Stimulated activated naive CD8-positive, alpha-beta T cell treated with anti-CD3 and anti-CD28 coated beads, Interleukin-15, Interleukin-2, amounts not matched to agents 100 ng/mL and 50 ng/mL, for 24 hours (primary cell): ENCODE measurements around the gene PKLR.
A peak's percentile ranks its signal among the peaks of the same experiment; 100 is the strongest.

Experiments
- H3K27ac Mint-ChIP-seq: one replicate; pipeline ENCODE4 v1.8.0; 2021; ENCODE audit warnings: mild to moderate bottlenecking, mixed read lengths
- H3K27me3 Mint-ChIP-seq: one replicate; pipeline ENCODE4 v1.8.0; 2021; ENCODE audit warnings: mixed read lengths
- H3K36me3 Mint-ChIP-seq: one replicate; pipeline ENCODE4 v1.8.0; 2021; ENCODE audit warnings: low read depth, mixed read lengths
- H3K4me1 Mint-ChIP-seq: one replicate; pipeline ENCODE4 v1.8.0; 2021; ENCODE audit warnings: low read depth, mixed read lengths
- H3K4me3 Mint-ChIP-seq: one replicate; pipeline ENCODE4 v1.8.0; 2021; ENCODE audit warnings: mild to moderate bottlenecking, mixed read lengths
- H3K9me3 Mint-ChIP-seq: one replicate; pipeline ENCODE4 v1.8.0; 2021; ENCODE audit warnings: mixed read lengths

The PKLR gene

GRCh38 chr1:155282488-155283091 lies 18.6 kb downstream of the PKLR start:
- Mint-ChIP-seq H3K27me3 (no peaks in the 10 kb centered on the region), H3K9me3 (no peaks in the 10 kb centered on the region), H3K27ac (no peak overlapping the region), H3K4me1 (peaks cover 9% of the 10 kb centered on the region), H3K4me3 (no peak overlapping the region), H3K36me3 (no peaks in the 10 kb centered on the region)

- Mint-ChIP-seq H3K27ac (no peak overlapping the region), H3K27me3 (no peaks in the 10 kb centered on the region), H3K4me3 (no peak overlapping the region), H3K36me3 (no peaks in the 10 kb centered on the region), H3K4me1 (peaks cover 25% of the 10 kb centered on the region), H3K9me3 (no peaks in the 10 kb centered on the region)
Observed at GRCh38 chr1:155279268-155279667, 22.0 kb downstream of the PKLR start.

GRCh38 chr1:155278689-155279160 lies 22.5 kb downstream of the PKLR start:
- Mint-ChIP-seq H3K36me3 (no peaks in the 10 kb centered on the region), H3K9me3 (no peaks in the 10 kb centered on the region), H3K27ac (no peak overlapping the region), H3K27me3 (no peaks in the 10 kb centered on the region), H3K4me1 (peaks cover 28% of the 10 kb centered on the region), H3K4me3 (peak overlapping the region; percentile 75)

- no peaks in the 10 kb centered on the region for H3K36me3 Mint-ChIP-seq
- peak overlapping the region; percentile 75 for H3K4me3 Mint-ChIP-seq
- peaks cover 29% of the 10 kb centered on the region for H3K4me1 Mint-ChIP-seq
- no peaks in the 10 kb centered on the region for H3K9me3 Mint-ChIP-seq
- H3K27ac Mint-ChIP-seq, result no peak overlapping the region
- H3K27me3 Mint-ChIP-seq, result no peaks in the 10 kb centered on the region
Observed at GRCh38 chr1:155277902-155278688, 23.1 kb downstream of the PKLR start.

DNA sequence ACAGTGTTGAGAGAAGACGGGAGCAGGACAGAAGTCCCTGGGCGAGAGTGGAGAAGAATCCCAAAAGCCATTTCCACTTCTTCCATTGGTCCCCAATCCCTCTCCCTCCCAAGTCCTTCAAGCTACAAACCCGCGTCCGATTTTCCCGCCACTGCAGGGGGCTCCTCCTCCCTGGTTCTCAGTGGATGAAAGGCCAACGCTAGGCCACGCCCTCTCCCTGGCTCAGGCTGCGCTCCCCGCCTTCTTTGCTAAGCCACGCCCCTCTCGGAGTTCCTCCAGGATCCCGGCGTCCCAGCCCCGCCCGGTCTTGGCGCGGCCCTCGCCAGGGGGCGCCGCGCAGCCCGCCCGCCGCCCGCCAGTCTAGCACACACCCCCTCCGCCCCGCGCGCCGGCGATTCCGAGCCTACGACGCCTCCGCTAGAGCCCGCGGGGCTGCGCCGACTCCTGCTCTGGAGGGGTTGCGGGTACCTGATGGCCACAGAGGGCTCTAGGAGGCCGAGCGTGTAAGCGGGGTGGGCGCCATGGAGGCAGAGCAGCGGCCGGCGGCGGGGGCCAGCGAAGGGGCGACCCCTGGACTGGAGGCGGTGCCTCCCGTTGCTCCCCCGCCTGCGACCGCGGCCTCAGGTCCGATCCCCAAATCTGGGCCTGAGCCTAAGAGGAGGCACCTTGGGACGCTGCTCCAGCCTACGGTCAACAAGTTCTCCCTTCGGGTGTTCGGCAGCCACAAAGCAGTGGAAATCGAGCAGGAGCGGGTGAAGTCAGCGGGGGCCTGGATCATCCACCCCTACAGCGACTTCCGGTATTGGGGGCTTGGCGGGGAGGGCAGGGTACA lies 24.0 kb downstream of the PKLR start, which contains the start of gene HCN3:
HCN3 (plus strand) TSS at position 394 of the 832 bp plus-strand sequence; CDS start at position 522, 128 bp downstream.
- peak within 1 kb of the TSS; percentile 28 for H3K27ac Mint-ChIP-seq
- H3K4me3 Mint-ChIP-seq, result peak within 1 kb of the TSS; percentile 75
- H3K9me3 Mint-ChIP-seq, result no peaks in the 10 kb centered on the region
- H3K27me3 Mint-ChIP-seq, result no peaks in the 10 kb centered on the region
- H3K4me1 Mint-ChIP-seq, result peaks cover 36% of the 10 kb centered on the region
- H3K36me3 Mint-ChIP-seq, result peaks cover 7% of the 10 kb centered on the region

- peaks cover 40% of the 10 kb centered on the region for H3K36me3 Mint-ChIP-seq
- H3K9me3 Mint-ChIP-seq, result no peaks in the 10 kb centered on the region
- H3K27me3 Mint-ChIP-seq, result no peaks in the 10 kb centered on the region
- peak within 1 kb of the TSS; percentile 90 for H3K27ac Mint-ChIP-seq
- H3K4me3 Mint-ChIP-seq, result peak within 1 kb of the TSS; percentile 91
- peaks cover 50% of the 10 kb centered on the region for H3K4me1 Mint-ChIP-seq
Observed at GRCh38 chr1:155273343-155274245, 27.6 kb downstream of the PKLR start, which contains the start of gene CLK2. CLK2 (minus strand) TSS chr1:155273504; CDS start chr1:155270977, 2,527 bp downstream.

- peaks cover 44% of the 10 kb centered on the region for H3K4me1 Mint-ChIP-seq
- H3K27ac Mint-ChIP-seq, result peak overlapping the region; percentile 90
Observed at GRCh38 chr1:155272466-155273342, 28.5 kb downstream of the PKLR start.

DNA sequence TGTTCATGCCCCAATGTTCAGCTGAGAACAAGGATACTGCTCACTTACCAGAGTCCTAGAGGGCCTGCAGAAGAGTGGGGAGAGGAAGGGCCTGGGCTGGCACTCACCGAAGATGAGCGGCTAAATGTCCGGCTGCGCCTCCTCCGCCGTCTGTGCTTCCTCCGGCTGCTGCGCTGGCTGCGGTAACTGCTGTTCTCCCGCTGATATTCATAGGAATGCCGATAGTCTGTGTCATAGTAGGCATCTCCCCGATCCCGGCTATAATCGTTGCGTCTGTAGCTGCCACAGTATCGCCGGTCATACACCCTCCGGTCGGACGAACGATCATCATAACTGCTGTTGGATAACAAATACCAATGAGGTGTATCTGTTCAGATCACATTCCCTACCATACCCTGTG lies 31.9 kb downstream of the PKLR start:
- Mint-ChIP-seq H3K4me1 (peaks cover 28% of the 10 kb centered on the region), H3K4me3 (no peak overlapping the region), H3K36me3 (peaks cover 76% of the 10 kb centered on the region), H3K27me3 (no peaks in the 10 kb centered on the region), H3K9me3 (no peaks in the 10 kb centered on the region), H3K27ac (no peak overlapping the region)

More at GRCh38 chr1:155272466-155273342, 28.5 kb downstream of the PKLR start:
- H3K4me3 Mint-ChIP-seq, result peak overlapping the region; percentile 91
- peaks cover 47% of the 10 kb centered on the region for H3K36me3 Mint-ChIP-seq
- H3K9me3 Mint-ChIP-seq, result no peaks in the 10 kb centered on the region
- H3K27me3 Mint-ChIP-seq, result no peaks in the 10 kb centered on the region

DNA sequence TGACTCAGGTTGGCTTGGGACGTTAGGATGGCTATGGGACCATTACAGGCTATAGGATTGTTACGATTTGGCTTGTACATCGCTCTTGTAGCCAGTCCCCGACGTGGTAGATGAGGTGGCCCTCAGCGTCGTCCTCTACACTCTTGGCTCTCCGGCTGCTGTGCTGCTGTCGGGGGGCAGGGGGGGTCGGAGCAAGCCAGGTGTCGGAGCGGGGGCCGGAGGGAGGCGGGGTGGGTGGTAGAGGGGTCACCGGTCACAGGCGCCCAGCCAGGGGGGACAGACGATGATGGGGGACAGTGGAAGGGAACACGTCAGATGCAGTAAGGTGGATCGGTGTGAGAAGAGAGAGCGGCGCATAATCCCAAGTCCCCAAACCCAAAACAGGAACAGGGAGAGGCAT lies 32.6 kb downstream of the PKLR start:
- Mint-ChIP-seq H3K27ac (no peak overlapping the region), H3K4me3 (no peak overlapping the region), H3K27me3 (no peaks in the 10 kb centered on the region), H3K4me1 (peaks cover 25% of the 10 kb centered on the region), H3K36me3 (peaks cover 83% of the 10 kb centered on the region), H3K9me3 (no peaks in the 10 kb centered on the region)

DNA sequence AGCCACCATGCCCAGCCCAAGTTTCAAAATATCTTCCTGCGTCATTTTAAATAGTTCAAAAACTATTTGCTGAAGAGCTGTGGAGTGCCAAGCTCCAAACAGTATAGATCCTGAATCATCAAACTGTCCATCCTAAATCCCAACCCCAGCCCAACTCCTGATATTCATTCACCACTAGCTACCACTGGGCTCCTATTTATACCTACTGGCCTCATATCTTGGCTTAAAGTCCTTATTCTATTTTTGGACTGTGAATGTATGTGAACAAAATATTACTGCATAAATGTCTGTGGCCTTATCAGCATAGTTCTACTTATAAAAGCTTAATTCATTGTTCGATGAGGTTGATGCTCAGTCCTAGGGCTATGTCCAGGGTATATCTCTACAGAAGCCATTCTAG lies 33.9 kb downstream of the PKLR start:
- peaks cover 31% of the 10 kb centered on the region for H3K4me1 Mint-ChIP-seq
- no peak overlapping the region for H3K4me3 Mint-ChIP-seq
- H3K36me3 Mint-ChIP-seq, result peaks cover 89% of the 10 kb centered on the region
- no peak overlapping the region for H3K27ac Mint-ChIP-seq
- no peaks in the 10 kb centered on the region for H3K9me3 Mint-ChIP-seq
- no peaks in the 10 kb centered on the region for H3K27me3 Mint-ChIP-seq

DNA sequence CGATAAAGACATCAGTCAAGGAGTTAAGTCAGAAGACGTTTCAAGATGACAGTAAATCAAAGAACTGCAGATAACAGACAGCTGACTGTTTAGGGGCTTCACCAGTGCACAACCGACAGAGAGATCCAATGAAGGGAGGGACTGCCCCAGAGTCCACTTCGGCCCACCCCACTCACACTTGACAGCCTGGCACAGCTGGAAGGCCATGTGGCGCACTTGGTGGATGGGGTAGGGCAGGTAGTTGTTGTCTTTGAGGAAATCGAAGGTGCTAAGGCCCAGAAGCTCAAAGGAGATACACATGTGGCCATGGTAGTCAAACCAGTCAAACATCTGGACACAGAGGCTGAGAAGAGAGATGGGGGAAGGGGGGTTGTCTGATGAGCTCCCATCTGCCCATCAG lies 34.7 kb downstream of the PKLR start:
- Mint-ChIP-seq H3K4me3 (no peak overlapping the region), H3K4me1 (peaks cover 30% of the 10 kb centered on the region), H3K27ac (no peak overlapping the region), H3K36me3 (peaks cover 88% of the 10 kb centered on the region), H3K27me3 (no peaks in the 10 kb centered on the region), H3K9me3 (no peaks in the 10 kb centered on the region)

- H3K4me1 Mint-ChIP-seq, result peaks cover 40% of the 10 kb centered on the region
- H3K27ac Mint-ChIP-seq, result peak overlapping the region; percentile 94
- no peaks in the 10 kb centered on the region for H3K27me3 Mint-ChIP-seq
- H3K36me3 Mint-ChIP-seq, result peaks cover 84% of the 10 kb centered on the region
- peak overlapping the region; percentile 1 for H3K4me3 Mint-ChIP-seq
- H3K9me3 Mint-ChIP-seq, result no peaks in the 10 kb centered on the region
Observed at GRCh38 chr1:155263067-155263466, 38.2 kb downstream of the PKLR start.
